ENCODE data around the gene AFAP1.
A peak's percentile ranks its signal among the peaks of the same experiment; 100 is the strongest.

The AFAP1 gene, protein sequence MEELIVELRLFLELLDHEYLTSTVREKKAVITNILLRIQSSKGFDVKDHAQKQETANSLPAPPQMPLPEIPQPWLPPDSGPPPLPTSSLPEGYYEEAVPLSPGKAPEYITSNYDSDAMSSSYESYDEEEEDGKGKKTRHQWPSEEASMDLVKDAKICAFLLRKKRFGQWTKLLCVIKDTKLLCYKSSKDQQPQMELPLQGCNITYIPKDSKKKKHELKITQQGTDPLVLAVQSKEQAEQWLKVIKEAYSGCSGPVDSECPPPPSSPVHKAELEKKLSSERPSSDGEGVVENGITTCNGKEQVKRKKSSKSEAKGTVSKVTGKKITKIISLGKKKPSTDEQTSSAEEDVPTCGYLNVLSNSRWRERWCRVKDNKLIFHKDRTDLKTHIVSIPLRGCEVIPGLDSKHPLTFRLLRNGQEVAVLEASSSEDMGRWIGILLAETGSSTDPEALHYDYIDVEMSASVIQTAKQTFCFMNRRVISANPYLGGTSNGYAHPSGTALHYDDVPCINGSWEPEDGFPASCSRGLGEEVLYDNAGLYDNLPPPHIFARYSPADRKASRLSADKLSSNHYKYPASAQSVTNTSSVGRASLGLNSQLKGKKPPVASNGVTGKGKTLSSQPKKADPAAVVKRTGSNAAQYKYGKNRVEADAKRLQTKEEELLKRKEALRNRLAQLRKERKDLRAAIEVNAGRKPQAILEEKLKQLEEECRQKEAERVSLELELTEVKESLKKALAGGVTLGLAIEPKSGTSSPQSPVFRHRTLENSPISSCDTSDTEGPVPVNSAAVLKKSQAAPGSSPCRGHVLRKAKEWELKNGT

GRCh38 chr4:7939377-7940108 is at the start of gene AFAP1:
AFAP1 (minus strand) TSS chr4:7939861; CDS start chr4:7872078, 67,783 bp downstream.
- peak; percentile 82 for DNase-seq (ENCODE audit: low read depth)

DNA sequence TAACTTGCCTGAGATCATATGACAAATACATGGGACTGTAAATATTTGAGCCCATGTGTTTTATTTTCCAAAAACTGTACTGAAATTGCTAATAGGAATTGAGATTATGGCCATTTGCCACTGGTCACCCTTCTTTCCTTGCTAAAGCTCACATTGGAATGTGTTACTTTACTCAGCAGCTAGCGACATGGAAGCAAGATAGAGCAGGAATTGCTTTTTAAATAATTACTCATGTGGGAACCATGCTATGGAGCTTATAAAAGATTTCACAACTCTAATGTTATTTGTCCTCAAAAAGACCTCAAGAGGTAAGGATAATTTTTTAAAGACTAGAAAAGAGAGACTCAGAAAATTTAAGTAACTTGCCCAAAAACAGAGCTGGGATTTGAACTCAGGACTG is 48.8 kb upstream of the AFAP1 start:
- no peak for DNase-seq (ENCODE audit: low read depth)

- DNase-seq (ENCODE audit: low read depth), result peak; percentile 45
Measured at GRCh38 chr4:7987148-7987989, 47.7 kb upstream of the AFAP1 start.

- no peak for DNase-seq (ENCODE audit: low read depth)
Measured at GRCh38 chr4:7985891-7986441, 46.3 kb upstream of the AFAP1 start.

- no peak for DNase-seq (ENCODE audit: low read depth)
Measured at GRCh38 chr4:7985072-7985471, 45.4 kb upstream of the AFAP1 start.

- DNase-seq (ENCODE audit: low read depth), result no peak
Measured at GRCh38 chr4:7984286-7984925, 44.7 kb upstream of the AFAP1 start.

GRCh38 chr4:7983296-7983695 is 43.6 kb upstream of the AFAP1 start:
- DNase-seq (ENCODE audit: low read depth), result no peak

- no peak for DNase-seq (ENCODE audit: low read depth)
Measured at GRCh38 chr4:7981738-7982394, 42.2 kb upstream of the AFAP1 start.

GRCh38 chr4:7980036-7980435 is 40.4 kb upstream of the AFAP1 start:
- DNase-seq (ENCODE audit: low read depth), result no peak

DNA sequence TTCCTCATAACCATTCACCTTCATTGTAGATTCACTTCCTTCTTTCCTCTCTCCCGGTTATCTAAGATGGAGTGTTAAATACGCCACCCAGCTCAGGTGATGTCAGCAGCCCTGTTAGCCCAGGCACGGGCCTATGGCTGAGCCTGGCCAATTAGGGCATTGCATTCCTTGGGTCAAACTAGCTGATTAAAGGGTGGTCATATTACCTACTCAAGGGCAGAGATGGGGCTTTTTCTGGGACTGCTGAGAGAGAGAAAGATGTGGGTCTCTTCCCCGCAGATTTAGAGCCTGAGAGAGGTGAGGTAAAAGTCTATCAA is 39.9 kb upstream of the AFAP1 start:
- DNase-seq (ENCODE audit: low read depth), result no peak

DNA sequence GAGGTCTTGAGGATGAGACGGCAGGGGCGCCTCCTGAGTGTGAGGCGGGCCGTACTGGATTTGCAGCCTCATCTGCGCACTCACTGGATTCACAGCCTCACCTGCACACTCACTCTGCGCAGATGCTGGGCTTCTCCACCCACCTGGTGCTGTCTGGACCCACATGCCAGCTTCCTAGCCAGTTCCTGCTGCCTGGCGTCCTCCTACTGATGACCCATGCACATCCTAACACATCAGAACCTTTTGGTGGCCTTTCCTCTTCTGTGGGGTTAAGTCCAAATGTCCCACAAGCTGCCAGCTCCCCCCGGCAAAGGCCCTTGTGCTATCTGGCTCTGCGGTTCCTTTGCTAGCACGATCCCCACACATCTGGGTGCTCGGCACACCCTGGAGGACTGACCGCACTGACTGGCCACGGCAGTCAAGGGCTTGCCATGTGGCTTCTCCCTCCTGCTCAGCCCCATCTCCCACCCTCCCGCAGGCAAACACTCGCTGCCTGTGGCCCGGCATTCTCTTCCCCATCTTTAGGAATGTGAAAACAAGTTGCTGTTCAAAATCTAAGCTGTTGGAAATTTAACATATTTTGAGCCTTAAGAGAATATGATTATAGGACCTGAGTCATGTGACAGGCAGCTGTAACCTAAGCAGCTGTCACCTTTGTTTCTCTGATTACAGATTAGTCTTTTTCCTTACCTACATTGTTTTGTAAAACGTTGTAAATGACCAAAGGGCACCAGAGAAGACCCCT is 39.4 kb upstream of the AFAP1 start:
- no peak for DNase-seq (ENCODE audit: low read depth)

- no peak for DNase-seq (ENCODE audit: low read depth)
Measured at GRCh38 chr4:7978489-7978888, 38.8 kb upstream of the AFAP1 start.

- DNase-seq (ENCODE audit: low read depth), result no peak
Measured at GRCh38 chr4:7976634-7977033, 37.0 kb upstream of the AFAP1 start.

DNA sequence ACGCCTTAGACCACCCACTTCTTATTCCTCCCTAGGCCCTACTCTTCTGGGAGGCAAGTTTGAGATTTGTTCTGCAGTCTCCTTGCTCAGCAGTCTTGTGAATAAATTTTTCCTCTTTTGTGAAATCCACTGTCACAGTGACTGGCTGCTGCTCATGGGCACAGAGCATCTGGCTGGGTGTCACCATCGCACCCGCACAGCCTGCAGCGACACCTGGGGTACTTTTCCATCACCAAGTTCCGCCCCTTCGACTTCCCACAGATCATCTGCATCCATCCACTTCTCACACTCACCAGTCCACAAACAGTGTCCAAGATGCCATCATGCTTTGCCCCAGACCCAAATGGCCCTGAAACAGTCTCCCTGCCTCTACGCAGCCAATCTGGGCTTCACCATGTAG is 36.4 kb upstream of the AFAP1 start:
- no peak for DNase-seq (ENCODE audit: low read depth)

DNA sequence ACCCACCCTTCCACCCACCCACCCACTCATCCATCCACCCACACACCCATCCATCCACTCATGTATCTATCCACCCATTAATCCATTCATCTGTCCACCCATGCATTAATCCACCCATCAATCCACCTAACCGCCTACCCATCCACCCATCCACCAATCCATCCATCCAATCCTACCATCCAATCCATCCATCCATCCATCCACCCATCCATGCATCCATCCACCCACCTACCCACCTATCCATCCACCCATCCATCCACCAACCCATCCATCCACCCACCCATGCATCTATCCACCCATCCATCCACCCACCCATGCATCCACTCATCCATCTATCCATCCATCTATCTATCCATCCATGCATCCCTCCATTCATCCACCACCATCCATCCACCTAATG is 34.8 kb upstream of the AFAP1 start:
- DNase-seq (ENCODE audit: low read depth), result no peak

GRCh38 chr4:7973545-7973981 is 33.9 kb upstream of the AFAP1 start:
- no peak for DNase-seq (ENCODE audit: low read depth)

DNA sequence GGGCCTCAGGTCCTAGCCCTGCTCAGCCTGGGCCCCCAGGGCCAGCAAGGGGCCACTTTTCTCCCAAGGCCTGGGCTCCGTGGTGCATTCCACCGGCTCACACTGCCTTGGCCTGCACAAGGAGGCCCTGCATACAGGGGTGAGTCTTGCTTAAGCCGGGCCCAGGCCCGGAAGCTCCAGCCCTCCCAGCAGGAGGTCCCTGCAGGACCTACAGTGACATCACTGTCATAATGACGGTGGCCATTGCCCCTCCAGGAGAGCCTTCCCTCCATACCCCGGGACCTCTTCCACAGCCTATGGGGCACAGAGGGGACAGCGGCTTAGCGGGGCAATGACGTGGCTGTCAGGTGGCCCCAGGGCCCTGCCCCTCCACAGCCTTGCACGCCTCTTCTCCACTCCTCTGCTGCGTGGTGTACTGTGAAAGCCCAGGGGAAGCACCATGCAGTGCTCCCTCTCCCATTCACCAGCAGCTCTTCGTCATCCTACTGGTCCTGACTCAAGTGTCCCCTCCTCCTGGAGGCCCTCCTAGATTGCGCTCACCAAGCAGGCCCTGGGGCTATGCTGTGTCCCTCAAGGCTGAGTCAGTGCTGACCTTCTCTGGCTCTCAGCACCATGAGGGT is 32.3 kb upstream of the AFAP1 start:
- no peak for DNase-seq (ENCODE audit: low read depth)

- DNase-seq (ENCODE audit: low read depth), result no peak
Measured at GRCh38 chr4:7971159-7971631, 31.5 kb upstream of the AFAP1 start.

DNA sequence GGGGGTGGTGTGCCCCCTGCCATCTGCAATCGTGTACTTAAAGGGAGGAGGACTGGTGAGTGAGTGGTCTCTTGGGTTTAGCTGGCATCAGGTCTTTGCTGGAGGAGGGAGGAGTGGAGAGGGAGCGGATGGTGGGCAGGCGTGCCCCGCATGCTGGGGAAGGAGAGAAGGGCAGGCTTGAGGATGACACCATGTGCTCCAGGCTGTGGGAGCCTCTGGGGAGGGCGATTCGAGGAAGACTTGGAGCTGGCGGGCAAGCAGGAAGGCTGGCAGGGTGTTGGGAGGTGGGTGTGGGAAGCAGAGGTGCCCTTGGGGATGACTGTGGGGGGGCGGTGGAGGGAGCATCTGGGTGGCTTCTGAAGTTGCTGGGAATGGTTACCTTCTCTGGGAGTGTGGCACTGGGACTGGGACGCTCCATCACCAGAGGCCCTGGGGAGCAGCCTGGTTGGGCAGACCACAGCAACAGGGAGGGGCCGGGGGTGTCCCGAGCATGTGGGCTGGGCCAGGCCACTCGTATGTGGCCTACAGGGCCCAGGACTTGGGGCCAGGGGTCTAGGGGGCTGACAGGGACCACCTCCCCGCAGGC is 30.8 kb upstream of the AFAP1 start:
- no peak for DNase-seq (ENCODE audit: low read depth)

Data from stimulated activated CD8-positive, alpha-beta memory T cell treated with anti-CD3 and anti-CD28 coated beads, Interleukin-15, amount 100 ng/mL, for 24 hours (primary cell).